Activated T-helper 2 cell treated with anti-CD3 and anti-CD28 coated beads, Interferon-gamma antibody, Interleukin-2, Interleukin-4, amounts not matched to agents 10 μg/mL and 5 μg/mL and 100 μg/mL, durations not matched to agents 14 hours and 24 hours and 36 hours (primary cell): ENCODE measurements around the gene ARHGEF5. TPM values are rescaled to one million over a fixed set of nuclear protein-coding genes. Genes with fewer than 3 reads are reported as not detected.
"Not testable (repeated sequence)": the region's sequence is repeated elsewhere in the genome, so short reads cannot be mapped to it uniquely, and the experiment has no call there.

ENCODE experiments used
- DNase-seq: peaks from one replicate; pipeline ENCODE4 v3.0.0; 2021; ENCODE audit warnings: low spot score
- H3K27ac Mint-ChIP-seq: one replicate; pipeline ENCODE4 v1.8.0; 2021; ENCODE audit warnings: mixed read lengths
- H3K27me3 Mint-ChIP-seq: one replicate; pipeline ENCODE4 v1.8.0; 2021; ENCODE audit warnings: low read depth, mixed read lengths
- H3K36me3 Mint-ChIP-seq: one replicate; pipeline ENCODE4 v1.8.0; 2021; ENCODE audit warnings: low read depth, mixed read lengths
- H3K4me1 Mint-ChIP-seq: one replicate; pipeline ENCODE4 v1.8.0; 2021; ENCODE audit warnings: low read depth, mixed read lengths
- H3K4me3 Mint-ChIP-seq: one replicate; pipeline ENCODE4 v1.8.0; 2021; ENCODE audit warnings: low read depth, mild to moderate bottlenecking, moderate library complexity, mixed read lengths
- H3K9me3 Mint-ChIP-seq: one replicate; pipeline ENCODE4 v1.8.0; 2021; ENCODE audit warnings: mixed read lengths
- intact Hi-C: fragments of 100-400 bp; cut with micrococcal nuclease; formaldehyde crosslinking; loops from one replicate; pipeline ENCODE4 v1.15.1; 2023
- total RNA-seq: library from RNA; stranded (reverse); gene quantifications from 2 replicates; pipeline ENCODE4 v1.2.3, GENCODE V29; 2022

ARHGEF5 gene
- total RNA-seq, 1 donor from 2014 or later = 10.8 TPM

DNA sequence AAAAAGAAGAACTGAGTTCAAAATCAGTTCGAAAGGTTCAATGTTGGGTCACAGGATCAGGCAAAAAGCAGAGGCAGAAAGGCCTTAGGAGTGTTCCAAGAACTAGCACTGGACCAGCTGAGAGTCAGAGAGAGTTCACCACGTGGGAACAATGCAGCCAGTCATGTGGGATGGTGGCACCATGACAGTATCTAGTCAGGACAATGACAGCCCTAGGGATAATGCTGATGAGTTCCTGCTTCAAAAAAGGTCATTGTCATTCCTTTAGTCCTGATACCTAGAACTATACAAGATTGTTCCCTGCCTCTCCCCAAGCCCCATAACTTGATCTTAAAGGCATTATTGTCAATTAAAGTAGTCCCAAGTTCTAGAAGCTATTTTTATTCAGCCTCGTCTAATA lies 3.5 kb upstream of the ARHGEF5 start:
- H3K4me3 Mint-ChIP-seq, H3K9me3 Mint-ChIP-seq, DNase-seq, H3K36me3 Mint-ChIP-seq, H3K27me3 Mint-ChIP-seq, intact Hi-C loops, H3K27ac Mint-ChIP-seq, H3K4me1 Mint-ChIP-seq: not testable (repeated sequence)

DNA sequence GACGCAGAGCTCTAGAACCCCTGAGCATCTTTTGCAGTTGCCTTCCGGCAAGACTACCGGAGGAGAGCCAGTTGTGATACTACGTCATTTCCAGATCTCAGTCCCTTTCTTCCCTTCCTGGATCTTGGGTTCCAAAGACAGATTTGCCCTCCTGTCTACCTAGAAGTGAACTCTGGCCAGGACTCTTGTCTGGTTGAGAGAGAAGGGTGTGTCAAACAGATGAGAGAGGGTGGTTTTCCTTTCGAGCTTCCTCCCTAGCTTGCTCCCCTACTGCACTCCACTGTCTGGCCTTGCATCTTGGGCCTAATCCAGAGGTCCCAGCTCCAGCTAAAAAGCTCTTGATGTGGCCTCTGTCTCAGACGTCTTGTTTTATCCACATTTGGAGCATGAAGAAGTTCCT lies 983 bp downstream of the ARHGEF5 start:
- H3K4me3 Mint-ChIP-seq, intact Hi-C loops, H3K9me3 Mint-ChIP-seq, DNase-seq, H3K36me3 Mint-ChIP-seq, H3K27ac Mint-ChIP-seq, H3K27me3 Mint-ChIP-seq: not testable (repeated sequence)
- H3K4me1 Mint-ChIP-seq = peaks cover 10% of the 10 kb centered on the region

DNA sequence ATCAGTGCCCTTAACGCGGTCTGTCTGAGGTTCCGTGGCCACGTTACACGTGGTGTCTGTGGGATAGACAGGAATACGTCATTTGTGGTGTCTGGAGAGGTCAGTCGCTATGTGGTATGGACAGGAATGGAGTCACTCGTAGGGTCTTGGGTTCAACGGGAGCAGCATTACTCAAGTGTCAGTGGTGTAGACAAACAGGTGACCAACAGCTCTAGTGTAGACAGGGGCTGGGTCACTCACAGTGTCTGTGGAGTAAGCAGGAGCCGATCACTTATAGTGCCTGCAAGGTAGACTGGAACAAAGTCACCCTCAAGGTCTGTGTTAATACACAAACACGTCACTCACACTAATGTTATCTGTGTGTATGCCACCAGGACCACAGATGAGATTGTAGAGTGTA lies 1.7 kb downstream of the ARHGEF5 start:
- intact Hi-C loops, H3K27ac Mint-ChIP-seq, H3K36me3 Mint-ChIP-seq, H3K27me3 Mint-ChIP-seq, DNase-seq, H3K9me3 Mint-ChIP-seq, H3K4me3 Mint-ChIP-seq: not testable (repeated sequence)
- peaks cover 10% of the 10 kb centered on the region for H3K4me1 Mint-ChIP-seq

DNA sequence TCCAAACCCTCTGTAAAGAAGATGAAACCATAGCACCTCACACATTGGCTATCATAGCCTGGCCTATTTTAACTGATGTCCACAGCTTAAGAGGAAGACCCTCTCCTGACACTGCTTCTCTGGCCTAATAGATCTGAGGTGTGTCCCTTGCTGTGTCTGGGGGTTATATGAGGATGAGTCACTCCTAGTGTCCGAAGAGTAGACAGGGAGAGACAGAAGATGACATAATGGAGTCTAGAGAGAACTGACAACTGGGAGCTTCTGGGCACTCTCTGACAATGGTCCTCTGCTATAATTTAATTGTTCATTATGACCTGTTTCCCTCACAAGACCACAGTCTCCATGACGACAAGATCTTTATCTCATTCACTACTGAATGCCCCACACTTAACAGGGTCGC lies 6.9 kb downstream of the ARHGEF5 start:
- H3K36me3 Mint-ChIP-seq, intact Hi-C loops, DNase-seq, H3K4me1 Mint-ChIP-seq, H3K27ac Mint-ChIP-seq, H3K27me3 Mint-ChIP-seq, H3K4me3 Mint-ChIP-seq, H3K9me3 Mint-ChIP-seq: not testable (repeated sequence)

DNA sequence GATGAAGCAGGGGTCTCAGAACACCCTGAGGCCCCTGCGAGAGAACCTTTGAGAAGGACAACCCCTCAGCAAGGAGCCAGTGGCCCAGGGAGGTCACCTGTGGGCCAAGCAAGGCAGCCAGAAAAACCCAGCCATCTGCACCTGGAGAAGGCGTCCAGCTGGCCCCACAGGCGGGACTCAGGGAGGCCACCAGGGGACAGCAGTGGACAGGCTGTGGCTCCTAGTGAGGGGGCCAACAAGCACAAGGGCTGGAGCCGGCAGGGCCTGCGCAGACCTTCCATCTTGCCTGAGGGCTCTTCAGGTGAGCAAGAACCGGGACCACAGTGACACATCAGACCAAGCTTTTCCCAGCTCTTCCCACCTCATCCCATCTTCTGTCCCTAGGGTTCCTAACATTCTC lies 10.3 kb downstream of the ARHGEF5 start:
- H3K4me1 Mint-ChIP-seq, H3K27ac Mint-ChIP-seq, H3K9me3 Mint-ChIP-seq, intact Hi-C loops, H3K4me3 Mint-ChIP-seq, H3K27me3 Mint-ChIP-seq, H3K36me3 Mint-ChIP-seq, DNase-seq: not testable (repeated sequence)

DNA sequence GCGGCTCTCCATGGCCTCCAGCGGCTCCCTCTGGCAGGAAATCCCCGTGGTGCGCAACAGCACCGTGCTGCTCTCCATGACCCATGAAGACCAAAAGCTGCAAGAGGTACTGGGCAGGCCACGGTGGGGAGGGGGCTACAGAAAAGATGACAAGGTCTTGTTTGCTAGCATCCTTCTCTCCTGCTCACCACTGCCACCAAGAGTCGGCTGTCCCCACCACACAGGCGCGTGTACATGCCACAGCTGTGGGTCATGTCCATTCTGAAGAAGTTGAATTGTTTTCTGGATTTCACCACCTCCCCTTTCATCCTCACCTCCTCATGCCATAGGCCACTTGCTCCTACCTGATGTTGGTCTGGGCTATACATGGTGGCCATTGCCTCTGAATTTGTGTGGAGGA lies 12.0 kb downstream of the ARHGEF5 start:
- H3K27ac Mint-ChIP-seq, H3K9me3 Mint-ChIP-seq, DNase-seq, H3K4me3 Mint-ChIP-seq, H3K27me3 Mint-ChIP-seq, H3K4me1 Mint-ChIP-seq, H3K36me3 Mint-ChIP-seq, intact Hi-C loops: not testable (repeated sequence)

DNA sequence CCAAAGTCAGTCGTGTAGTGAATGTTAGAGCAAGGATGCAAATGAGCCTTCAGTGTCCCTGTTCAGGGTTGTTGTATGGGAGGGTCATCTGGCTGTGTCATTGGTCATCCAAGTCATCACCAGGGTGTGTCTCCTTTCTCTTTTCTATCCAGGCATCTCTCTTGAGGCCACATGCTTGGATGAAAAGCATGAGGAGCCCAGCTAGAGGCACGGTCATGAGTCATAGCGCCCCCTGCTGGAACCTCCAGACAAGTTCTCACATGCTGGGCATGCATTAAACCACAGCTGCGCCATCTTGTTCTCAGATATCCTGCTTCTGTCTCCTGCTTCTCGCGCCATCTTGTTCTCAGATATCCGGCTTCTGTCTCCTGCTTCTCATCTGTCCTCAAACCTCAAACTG lies 14.0 kb downstream of the ARHGEF5 start:
- intact Hi-C loops, H3K9me3 Mint-ChIP-seq, H3K27ac Mint-ChIP-seq, H3K4me3 Mint-ChIP-seq, H3K4me1 Mint-ChIP-seq, H3K36me3 Mint-ChIP-seq, DNase-seq, H3K27me3 Mint-ChIP-seq: not testable (repeated sequence)

DNA sequence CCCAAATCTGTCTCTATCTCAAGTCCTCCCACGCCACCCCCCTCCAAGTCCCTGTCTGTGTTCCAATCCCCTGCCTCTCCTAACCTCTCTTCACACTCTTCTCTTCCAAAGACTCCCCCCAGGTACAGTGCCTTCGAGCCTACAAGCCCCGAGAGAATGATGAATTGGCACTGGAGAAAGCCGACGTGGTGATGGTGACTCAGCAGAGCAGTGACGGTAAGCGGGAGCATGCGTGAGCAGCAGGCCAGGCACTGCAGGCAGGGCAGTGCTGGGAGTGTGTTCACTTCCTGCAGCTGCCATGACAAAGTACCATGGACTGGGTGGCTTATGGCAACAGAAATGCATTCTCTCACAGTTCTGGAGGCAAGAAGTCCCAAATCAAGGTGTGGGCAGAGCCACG lies 23.4 kb downstream of the ARHGEF5 start:
- Mint-ChIP-seq H3K4me1 (no peaks in the 10 kb centered on the region), H3K36me3 (peaks cover 4% of the 10 kb centered on the region), H3K27me3 (no peaks in the 10 kb centered on the region), H3K27ac (no peak overlapping the region), H3K4me3 (no peak overlapping the region), H3K9me3 (no peaks in the 10 kb centered on the region)
- intact Hi-C loops = no loop called here
- DNase-seq = no peak

DNA sequence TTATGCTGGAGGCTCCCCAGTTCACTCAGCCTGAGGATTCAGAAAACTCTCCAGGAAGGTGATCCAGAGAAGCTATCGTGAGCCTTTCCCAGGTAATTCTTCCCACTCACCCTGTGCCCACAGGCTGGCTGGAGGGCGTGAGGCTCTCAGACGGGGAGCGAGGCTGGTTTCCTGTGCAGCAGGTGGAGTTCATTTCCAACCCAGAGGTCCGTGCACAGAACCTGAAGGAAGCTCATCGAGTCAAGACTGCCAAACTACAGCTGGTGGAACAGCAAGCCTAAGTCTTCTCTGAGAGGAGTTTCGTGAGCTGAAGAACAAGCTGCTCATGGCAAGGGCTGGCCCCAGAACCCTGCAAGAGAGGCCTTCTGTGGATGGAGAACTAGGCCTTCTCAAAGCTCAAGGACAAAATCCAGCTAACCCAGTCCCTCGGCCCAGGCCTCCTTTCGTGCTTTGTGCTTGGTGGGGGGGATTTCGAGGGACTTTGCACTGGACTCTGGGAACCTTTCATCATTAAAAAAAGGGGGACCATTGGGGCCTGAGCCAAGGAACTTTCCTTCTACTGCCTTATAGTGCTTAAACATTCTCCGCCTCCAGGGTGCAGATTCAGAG lies 24.7 kb downstream of the ARHGEF5 start:
- peaks cover 4% of the 10 kb centered on the region for H3K36me3 Mint-ChIP-seq
- H3K4me1 Mint-ChIP-seq = peaks cover 4% of the 10 kb centered on the region
- H3K9me3 Mint-ChIP-seq = no peaks in the 10 kb centered on the region
- H3K4me3 Mint-ChIP-seq = no peak overlapping the region
- no peak for DNase-seq
- no peak overlapping the region for H3K27ac Mint-ChIP-seq
- intact Hi-C loops = no loop called here
- no peaks in the 10 kb centered on the region for H3K27me3 Mint-ChIP-seq

DNA sequence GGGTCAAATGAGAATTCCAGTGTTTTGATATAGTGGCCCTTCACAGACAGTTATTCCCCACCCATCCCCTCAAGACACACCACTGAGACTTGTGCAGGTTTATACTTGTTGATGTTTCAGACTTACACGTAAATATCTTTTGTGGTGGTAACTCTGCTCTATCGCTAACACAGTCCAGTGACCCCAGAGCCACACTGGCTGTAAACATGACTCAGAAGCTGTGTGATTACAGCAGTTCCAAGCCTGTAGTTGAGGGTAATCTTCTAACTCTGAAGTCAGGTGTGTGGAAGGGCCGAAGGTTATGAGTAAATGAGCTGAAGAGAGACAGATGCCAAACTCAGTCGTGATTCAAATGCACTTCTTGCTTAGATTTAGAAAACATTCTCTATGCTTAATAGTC lies 28.9 kb downstream of the ARHGEF5 start:
- no peak for DNase-seq
- no peak overlapping the region for H3K4me3 Mint-ChIP-seq
- no peaks in the 10 kb centered on the region for H3K27me3 Mint-ChIP-seq
- no peaks in the 10 kb centered on the region for H3K36me3 Mint-ChIP-seq
- no peak overlapping the region for H3K27ac Mint-ChIP-seq
- no peaks in the 10 kb centered on the region for H3K9me3 Mint-ChIP-seq
- intact Hi-C loops = no loop called here
- H3K4me1 Mint-ChIP-seq = peaks cover 7% of the 10 kb centered on the region

DNA sequence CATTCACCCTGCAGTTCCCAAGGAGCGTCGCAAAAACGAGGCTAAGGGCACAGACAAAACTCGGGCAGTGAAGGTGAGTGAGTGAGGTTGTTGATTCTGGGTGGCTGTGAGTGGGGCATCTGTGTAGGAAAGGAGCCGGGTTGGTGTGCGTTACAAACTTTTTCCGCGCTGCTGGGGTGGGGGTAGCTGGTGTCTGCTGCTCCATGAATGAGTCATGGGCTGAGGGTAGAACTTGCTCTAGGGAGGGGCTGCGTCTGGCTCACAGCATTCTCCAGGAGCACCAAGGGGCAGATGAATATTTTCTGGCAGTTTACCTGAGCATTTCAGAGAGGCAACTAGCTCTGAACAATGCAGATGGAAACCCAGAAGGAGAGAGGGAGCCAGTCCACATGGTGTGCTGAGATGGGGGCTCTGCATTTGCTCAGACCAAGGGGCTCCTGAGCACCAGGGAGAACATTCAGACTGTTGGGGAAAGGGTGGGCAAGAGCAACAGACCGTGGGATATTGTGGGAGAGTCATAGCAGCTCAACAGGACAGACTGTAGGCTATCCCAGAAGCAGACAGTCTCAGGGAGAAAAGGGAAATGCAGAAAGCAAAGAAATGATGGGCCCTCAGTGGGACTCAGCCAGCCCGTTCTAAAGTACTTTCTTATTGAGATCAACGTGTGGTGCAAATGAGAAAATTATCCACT lies 29.5 kb downstream of the ARHGEF5 start:
- H3K9me3 Mint-ChIP-seq = no peaks in the 10 kb centered on the region
- H3K4me1 Mint-ChIP-seq = peaks cover 7% of the 10 kb centered on the region
- H3K27me3 Mint-ChIP-seq = no peaks in the 10 kb centered on the region
- no peak overlapping the region for H3K4me3 Mint-ChIP-seq
- H3K27ac Mint-ChIP-seq = no peak overlapping the region
- no peak for DNase-seq
- intact Hi-C loops = no loop called here
- no peaks in the 10 kb centered on the region for H3K36me3 Mint-ChIP-seq

DNA sequence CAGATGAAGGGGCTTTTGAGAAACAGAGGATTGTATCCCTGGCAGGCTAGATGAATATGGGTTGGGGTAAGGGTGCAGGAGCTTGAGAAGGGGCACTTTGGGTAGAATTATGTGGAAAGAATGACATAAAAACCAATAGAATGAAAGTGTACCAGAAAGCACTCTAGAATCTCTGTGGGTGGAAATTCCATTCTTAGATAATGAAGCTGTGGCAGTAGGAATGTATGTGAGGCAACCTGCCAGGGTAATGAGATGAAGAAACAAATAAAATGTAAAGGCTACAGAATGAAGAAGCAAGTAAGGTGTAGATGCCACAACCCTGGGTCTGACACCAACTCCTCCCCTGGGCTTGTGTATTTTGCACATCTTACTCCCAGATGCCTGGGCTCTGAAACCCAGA lies 31.5 kb downstream of the ARHGEF5 start:
- Mint-ChIP-seq H3K4me3 (no peak overlapping the region), H3K27me3 (peaks cover under 1% of the 10 kb centered on the region), H3K9me3 (no peaks in the 10 kb centered on the region), H3K27ac (no peak overlapping the region), H3K36me3 (no peaks in the 10 kb centered on the region), H3K4me1 (peaks cover 8% of the 10 kb centered on the region)
- intact Hi-C loops = no loop called here
- no peak for DNase-seq

DNA sequence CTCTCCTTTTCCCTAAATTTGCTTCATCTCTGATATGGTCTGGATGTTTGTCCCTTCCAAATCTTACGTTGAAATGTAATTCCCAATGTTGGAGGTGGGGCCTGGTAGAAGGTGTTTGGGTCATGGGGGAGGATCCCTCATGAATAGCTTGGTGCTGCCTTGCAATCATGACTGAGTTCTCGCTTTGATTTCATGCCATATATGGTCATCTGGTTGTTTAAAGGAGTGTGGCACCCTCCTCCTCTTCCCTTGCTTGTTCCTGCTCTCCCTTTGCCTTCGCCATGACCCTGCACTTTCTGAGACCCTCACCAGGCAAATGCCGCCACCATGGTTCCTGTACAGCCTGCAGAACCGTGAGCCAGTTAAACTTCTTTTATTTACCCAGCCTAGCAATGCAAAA lies 33.7 kb downstream of the ARHGEF5 start:
- peaks cover 9% of the 10 kb centered on the region for H3K4me1 Mint-ChIP-seq
- H3K27ac Mint-ChIP-seq = no peak overlapping the region
- peaks cover 3% of the 10 kb centered on the region for H3K27me3 Mint-ChIP-seq
- H3K9me3 Mint-ChIP-seq = no peaks in the 10 kb centered on the region
- no peak for DNase-seq
- no peak overlapping the region for H3K4me3 Mint-ChIP-seq
- intact Hi-C loops = no loop called here
- no peaks in the 10 kb centered on the region for H3K36me3 Mint-ChIP-seq

DNA sequence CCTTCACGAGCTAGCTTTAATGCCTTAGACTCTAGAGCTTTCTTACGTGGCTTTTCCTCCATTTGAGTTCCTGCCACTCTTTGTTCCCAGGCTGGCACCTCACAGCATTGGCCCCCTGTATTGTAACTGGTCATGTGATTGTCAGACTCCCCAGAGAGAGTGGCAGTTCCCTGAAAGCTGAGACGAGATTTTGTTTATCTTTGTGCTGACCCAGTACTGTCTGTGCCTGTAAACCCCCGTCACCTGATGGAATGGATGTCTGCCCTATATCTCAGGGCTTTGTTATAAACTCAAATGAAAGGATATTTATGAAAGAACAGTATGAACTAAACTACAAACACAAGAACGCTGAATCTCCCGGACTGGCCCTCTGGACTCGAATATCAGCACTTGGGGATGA lies 35.3 kb downstream of the ARHGEF5 start:
- Mint-ChIP-seq H3K4me3 (no peak overlapping the region), H3K9me3 (no peaks in the 10 kb centered on the region), H3K4me1 (peaks cover 6% of the 10 kb centered on the region), H3K27ac (no peak overlapping the region), H3K36me3 (no peaks in the 10 kb centered on the region), H3K27me3 (peaks cover 6% of the 10 kb centered on the region)
- intact Hi-C loops = no loop called here
- DNase-seq = no peak
